Activated effector memory CD4-positive, alpha-beta T cell treated with anti-CD3 and anti-CD28 coated beads, Interleukin-2, amount 50 U/mL, for 16 hours (primary cell): Measurements from ENCODE around the gene DTX4.

Experiments
- DNase-seq: peaks from one replicate; pipeline ENCODE4 v3.0.0-alpha.2; 2020

The DTX4 gene

DNA sequence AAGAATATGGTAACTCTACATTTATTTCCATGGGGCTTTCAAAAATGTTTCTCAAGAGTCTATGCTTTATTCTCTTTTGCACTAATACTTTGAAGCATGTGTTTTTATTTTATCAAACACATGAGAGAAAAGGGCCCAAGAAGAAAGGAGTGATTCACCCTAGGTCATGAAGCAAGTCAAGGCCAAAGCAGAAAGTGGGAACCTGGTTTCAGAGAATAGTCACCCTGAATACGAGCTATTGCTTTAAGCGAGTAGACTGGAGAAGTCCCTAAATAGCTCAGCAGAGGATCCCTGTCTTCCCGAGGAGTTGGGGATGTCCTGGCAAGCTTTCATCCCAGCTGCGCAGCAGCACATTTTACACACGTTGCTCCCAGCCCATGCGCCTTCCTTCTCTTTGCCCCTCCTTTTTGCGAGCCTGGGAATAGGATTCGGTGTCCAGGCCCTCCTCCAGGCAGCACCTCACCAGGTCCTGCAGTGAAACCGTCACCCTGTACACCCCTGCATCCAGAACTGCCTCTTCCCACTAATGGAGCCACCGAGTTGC is 21.7 kb downstream of the DTX4 start:
- no peak for DNase-seq

DNA sequence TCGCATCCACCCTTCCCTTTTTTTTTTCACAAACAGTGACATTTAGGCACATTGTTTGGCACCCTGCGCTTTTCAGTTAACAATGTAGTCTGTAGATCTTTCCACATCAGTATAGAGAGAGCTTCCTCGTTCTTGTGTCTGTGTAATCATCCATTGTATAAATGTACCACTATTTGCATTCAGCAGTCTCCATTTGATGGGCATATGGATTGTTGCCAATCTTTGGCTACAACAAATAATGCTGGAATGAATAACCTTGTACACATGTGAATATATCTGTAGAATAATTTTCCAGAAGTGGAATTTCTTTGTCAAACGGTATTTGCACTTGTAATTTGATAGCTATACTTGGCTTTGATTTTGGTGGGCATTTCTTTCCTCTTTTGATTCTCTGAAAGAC is 23.7 kb downstream of the DTX4 start:
- no peak for DNase-seq

DNA sequence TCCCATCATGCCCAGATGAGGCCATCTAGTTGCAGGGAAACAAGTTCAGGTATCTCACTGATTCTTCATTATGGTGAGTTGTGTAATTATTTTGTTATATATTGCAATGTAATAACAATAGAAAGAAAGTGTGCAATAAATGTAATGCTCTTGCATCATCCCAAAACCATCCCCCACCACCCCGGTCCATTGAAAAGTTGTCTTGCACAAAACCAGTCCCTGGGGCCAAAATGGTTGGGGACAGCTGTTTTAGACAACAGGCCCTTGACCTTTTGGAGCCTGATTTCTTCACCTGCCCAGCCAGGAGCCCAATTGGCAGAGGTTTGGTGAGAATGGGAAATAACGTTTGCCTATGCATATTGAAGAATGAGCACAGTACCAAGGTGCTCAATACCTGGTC is 24.8 kb downstream of the DTX4 start:
- DNase-seq: no peak

DNA sequence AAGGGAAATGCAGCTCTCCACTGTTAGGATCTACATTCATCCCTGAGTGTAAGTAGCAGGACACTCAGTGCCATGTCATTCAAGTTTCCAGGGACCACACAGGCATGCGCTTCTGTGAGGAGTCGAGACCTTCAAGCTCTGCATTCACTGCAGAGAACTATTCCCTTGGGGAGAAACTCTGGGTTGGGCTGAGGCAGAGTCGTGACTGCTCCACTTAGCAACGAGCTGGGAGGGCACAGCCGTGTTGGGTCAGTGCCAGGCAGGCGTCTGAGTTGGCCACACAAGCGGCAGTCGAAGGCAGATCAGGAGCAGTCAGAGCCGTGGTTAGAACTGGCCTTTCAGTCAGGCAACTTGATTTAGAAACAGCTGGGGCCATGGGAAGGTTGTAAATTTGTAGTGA is 26.1 kb downstream of the DTX4 start:
- DNase-seq: no peak

DNA sequence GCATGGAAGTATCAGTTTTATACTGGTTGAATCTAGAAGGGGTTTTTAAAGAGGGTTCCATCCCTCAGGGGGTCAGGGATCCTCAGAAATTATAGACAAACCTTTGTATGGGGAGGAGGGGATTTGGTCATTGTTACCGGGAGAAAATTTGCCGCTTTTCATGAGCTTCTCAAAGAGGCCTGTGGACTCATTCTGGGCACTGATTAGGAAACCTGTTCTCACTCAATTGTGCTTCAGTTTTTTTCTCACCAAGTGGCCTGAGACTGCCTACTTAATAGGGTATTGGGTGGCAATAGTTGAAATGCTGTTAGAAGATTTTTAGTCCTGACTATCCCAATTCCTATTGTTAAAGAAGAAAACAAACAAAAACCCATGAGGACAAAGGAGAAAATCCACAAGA is 26.8 kb downstream of the DTX4 start:
- no peak for DNase-seq

DNA sequence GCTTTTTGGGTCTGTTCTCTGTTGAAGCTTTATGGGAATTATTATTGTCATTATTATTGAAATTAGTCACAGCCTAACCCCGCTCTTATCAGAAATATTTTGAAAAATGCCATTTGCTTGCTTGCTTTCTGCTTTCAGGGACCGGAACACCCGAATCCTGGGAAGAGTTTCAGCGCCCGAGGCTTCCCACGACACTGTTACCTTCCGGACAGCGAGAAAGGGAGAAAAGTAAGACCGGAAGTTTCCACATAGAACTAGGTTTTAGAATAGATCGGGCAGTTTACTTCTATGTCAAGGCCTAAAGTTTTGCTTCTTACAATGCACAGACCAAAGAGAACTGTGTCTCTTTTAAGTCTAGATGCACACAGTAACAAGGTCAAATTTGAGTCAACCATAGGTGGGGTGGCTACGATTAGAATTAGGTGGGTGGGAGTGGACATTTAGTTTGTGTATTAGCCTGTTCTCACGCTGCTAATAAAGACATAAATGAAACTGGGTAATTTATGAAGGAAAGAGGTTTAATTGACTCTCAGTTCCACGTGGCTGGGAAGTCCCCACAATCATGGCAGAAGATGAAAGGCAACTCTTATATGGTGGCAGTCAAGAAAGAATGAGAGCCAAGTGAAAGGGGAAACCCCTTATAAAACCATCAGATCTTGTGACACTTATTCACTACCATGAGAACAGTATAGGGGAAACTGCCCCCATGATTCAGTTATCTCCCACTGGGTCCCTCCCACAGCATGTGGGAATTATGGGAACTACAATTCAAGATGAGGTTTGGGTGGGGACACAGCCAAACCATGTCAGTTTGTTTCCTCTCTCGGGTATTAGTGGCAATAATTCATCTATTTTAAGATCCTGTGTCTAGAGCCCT is 27.9 kb downstream of the DTX4 start:
- DNase-seq: no peak

DNA sequence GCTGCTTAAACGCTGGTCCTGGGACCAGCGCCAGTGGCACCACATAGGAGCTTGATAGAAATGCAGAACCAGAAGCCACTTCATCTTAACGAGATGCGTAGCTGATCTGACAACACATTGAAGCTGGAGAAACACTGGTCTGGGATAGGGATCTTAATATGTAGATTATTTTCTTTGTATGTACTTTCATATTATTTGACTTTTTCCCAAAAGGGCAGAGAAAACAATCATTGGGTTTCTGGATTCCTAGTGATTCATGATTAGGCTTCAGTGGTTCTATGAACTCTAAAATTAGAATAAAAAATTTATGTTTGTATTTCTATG is 28.5 kb downstream of the DTX4 start:
- no peak for DNase-seq

DNA sequence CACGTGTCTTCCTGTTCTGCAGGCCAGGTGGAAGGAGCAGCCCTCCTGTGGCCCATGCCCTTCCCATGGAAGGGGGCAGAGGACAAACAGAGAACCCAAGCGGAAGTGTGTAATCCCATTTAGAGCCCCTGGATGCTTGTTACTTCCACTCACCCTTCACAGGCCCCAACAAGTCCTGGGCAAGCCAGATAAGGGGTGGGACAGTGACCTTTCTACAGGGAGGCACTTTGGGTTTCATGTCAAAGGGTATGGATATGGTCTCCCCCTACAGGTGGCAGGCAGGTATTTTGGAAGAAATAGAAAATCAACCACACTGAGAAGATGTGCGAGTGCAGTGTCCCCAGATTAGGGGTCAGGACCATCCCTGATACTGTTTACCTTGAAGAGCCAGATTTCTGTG is 29.4 kb downstream of the DTX4 start:
- no peak for DNase-seq

DNA sequence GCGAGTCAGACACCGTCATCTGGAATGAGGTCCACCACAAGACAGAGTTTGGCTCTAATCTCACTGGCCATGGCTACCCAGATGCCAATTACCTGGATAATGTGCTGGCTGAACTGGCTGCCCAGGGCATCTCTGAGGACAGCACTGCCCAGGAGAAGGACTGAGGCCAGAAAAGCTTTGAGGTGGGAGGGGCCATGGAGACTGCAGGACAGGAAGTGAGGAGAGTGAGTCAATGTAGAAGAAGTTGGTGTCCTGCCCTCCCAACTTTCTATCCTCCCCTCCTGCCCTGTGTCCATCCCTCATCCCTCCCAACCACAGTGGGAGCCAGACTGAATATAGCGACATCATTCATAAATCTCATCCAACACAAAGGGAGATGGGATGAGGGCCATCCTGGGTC is 32.8 kb downstream of the DTX4 start:
- no peak for DNase-seq

DNA sequence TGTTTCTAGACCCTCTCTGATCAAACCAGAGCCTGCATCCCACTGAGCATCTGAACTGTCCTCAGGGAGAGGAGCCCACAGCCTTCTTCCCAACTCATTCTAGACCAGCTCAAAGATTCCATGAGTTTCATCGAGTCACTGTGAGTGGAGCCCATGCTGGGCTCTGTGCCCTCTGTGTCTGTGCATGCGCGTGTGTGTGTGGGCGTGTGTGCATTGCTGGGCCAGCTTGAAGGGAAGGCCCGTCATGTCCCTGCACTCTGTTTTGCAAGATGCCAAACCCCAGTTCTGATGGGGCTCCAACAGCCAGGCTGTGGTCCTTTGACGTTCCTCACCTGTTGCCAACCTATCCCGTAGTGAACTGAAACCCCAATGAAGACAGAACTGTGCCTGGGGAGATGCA is 33.7 kb downstream of the DTX4 start:
- DNase-seq: no peak

DNA sequence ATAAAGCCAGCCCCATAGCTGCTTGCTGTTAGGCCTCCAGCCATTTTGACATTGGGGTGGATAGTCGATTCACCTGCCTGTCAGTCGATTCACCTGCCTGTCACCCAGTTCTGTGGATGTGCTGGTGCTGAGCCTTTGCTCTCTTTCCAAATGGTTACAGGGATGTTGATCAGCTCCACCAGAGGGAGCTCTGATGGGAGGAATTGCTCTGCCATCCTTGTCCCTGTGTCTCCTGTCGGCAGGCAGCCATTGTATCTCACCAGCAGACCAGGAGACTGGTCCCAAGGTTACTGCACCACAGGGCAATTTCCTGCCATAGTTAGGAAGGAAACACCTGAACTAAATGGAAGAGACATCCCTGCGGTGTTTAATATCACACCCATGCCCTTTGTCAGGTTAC is 34.7 kb downstream of the DTX4 start:
- no peak for DNase-seq

DNA sequence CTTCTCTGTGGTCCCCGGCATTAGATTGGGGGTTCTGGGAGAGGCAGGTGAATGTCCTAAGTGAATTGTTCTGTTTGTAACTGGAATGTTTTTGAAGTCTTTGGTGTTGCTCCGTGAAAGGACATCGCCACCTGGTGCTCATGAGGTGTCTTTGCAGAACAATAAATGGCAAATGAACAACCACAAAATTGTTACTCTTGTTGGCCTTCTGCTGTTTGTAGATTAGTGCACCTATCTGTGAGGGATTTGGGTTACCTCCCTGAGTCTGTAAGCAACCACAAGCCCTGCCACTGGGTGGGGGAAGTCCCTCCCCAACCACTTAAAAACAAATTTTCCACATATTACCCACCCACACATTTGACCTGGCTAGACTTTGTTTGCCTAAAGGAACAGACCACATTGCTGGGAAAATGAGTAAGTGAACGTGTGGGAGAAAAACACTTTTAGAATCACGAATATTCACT is 36.1 kb downstream of the DTX4 start:
- DNase-seq: peak; percentile 78

DNA sequence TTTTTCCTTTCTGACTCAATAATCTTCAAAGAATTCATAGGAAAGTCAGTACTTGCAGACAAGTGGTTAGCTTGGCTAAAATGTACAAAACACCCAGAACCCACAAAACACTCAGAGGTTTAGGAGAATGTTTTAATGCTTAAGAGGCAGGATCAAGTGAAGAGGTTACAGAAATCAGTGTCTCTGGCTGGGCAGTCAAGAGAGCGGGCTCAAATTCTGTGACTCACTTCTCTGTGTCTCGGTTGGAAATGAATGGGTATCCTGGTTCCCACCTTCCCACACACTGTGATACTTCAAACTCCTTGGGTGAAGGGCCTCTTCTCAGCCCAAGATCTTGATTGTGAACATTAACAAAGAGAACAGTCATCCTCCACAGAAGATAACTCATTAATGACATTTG is 37.0 kb downstream of the DTX4 start:
- no peak for DNase-seq

DNA sequence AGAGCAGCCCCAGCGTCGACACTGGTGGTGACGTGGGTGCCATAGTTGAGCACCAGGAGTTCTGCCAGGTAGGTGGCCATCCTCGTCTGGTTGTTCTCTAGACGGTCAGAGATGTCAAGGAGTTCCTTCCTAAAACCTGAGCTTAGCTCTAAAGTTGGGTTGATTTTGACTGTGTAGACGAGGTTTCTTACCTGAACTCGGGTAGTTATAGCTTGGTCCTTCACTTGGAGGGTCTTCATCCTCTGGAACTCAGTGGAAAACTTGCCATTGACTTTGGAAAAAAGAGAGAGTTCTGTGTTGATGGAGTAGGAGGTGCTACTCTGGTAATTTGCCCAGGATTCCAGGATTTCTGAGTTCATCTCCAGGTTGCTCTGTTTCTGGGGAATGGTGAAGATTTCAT is 40.3 kb downstream of the DTX4 start:
- DNase-seq: no peak

DNA sequence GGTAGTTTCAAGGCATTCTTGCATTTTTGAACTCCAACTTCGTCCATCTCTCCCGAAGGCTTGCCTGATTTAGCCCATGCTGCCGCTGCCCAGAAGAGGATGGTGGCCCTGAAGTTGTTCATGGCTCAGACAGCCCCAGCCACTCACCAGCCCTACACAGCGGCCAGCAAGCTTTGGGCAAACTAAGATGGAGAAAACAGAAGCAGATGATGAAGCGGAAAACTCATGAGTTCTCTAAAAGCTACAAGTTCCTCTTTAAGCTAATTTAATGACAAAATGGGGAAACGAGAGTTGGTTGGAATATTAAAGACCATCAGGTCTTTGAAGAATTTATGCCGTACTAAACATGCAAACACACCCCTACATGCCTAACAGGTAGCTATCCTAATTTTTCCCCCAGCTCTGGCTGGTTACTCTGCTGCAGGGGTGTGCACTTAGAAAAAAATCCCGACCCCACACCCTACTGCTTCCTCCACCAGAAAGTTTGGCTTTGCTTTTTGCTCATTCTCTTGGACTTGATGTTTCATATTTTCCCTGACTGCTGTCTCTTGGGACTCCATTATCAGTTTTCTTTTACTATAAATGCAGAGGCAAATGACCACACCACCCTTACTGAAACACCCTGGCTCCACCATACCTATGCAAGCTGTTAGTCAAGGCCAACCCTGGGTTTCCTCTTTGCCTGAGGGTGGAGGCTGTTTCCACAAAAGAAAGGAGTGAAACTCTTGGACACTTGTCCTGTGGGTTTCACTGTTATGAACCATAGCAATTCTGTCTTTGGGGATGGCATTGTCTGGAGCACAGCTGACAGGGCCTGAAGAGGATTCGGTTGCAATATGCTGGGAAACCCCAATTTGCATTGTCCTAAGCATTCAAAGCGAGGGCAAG is 41.1 kb downstream of the DTX4 start, which contains the start of gene MPEG1:
Gene MPEG1, minus strand, starts transcription at position 184 of the 888 bp plus-strand sequence. Its CDS starts 62 bp downstream, at position 122.
- DNase-seq: no peak

DNA sequence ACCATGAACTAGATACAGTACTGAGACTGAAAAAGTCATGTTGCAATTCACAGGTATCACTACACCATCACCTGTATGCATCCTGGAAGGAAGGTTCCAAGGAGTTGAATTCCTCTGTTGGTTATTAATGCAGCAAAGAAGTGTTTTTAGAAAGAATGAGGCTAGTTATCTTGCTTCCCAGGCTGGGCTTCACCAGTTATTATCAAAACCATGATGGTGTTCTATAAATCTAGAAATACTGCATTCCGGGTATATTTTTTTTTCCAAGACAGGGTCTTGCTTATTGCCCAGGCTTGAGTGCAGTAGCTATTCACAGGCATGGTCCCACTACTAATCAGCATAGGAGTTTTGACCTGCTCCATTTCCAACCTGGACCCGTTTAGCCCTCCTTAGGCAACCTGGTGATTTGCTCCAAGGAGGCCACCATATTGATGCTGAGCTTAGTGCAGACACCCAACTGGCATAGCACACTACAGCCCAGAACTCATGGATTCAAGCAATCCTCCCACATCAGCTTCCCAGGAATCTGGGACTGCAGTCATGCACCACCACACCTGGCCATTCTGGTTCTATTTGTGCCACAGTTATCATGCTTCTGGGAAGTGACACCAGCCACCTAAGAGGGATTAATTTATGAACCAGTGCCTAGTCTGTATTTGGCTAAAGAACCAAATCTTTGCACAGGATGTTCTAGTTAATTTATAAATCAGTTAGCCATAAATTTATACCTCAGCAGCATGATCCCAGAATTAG is 42.4 kb downstream of the DTX4 start:
- no peak for DNase-seq

DNA sequence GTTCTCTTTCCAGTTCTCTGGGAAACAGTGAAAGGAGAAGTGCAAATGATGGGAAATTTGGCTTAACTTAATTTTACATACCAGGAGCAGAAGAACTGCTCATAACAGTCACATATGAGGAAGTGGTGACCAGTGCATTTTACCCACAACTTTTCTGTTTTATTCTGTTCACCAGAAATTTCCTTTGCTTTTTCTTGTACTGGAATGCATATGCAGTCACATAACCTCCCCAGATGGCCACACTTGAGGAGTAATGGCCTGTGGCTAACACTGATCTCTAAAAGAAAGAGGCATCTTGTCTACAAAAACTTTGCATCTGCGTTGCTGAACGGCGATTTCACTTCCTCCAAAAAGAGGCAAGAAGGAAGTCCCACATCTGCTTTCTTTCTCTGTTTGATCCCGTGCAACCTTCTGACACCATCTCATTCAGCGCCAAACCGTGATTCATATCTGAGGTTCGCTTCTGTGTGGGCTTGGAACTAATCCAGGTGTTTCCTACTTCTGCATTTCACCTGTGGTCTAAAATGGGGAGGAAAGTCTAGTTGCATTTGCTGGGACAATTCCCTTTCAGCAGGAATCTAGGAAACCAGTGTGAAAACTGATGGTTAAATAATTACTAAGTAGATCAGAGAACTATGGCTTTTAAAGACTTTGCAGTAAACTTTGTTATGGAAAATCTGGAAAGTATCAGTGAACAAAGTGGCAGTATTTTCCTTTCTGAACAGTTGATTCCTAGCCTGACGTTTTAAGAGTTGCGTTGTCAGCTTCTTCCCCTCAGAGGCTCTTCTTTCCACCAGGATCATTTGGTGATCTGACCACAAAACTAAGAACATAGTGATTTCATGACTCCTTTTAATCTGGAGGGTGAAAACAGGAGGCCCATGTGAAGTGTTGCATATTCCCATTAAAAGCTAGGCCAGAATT is 45.0 kb downstream of the DTX4 start:
- no peak for DNase-seq

DNA sequence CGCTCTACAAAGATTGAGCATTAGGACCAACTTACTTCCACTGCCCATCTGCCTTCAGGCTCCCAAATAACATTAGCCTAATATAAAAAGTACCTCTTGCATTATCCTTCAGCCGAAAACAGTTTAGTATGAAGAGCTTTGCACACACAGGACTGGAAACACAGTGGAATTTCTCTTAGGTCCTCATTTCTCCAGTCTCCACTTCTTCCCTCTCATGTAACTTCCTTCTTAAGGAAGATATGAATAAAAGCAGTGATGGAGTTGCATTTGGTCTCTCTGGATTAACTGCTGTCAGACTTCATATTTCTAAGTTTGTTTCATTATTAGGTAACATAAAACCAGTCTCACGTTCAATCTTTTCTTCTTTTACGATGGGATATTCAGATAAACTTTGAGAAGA is 46.4 kb downstream of the DTX4 start:
- DNase-seq: no peak

DNA sequence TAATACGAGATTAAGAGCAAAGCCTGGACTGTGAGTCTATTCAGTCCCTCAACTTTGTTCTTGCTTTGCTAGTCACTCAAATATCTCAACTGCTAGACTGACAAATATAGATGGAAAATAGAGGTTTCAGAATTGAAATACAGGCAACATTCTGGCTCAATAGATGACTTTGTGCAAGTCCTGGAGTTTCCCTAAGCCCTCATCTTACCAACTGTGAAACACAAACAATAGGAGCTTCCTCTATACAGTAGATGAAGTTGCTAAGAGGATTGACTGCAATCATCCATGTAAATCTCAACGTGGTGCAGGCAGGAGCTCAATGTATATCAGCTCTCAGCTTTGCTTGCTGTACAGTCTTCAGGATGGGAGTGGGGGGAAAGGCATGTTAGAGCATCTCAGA is 47.0 kb downstream of the DTX4 start:
- no peak for DNase-seq

DNA sequence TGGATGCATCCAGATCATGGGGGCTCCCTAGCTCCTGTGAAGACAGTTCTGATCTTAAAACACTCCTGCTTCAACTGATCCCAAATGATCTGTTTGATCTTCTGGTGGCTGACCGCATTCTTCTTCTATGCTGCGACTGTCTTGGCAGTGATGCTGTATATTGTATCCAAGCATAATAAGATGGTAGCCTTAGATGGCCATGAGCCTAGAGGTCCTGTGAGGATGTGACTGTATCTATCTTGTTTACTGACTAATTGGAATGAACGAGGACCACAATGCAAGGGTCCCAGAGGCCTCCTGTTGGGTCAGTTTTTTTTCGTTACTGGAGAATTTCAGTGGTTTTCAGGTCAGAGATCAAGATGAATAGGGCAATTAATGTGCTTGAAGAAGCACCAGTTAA is 47.9 kb downstream of the DTX4 start:
- DNase-seq: no peak

DNA sequence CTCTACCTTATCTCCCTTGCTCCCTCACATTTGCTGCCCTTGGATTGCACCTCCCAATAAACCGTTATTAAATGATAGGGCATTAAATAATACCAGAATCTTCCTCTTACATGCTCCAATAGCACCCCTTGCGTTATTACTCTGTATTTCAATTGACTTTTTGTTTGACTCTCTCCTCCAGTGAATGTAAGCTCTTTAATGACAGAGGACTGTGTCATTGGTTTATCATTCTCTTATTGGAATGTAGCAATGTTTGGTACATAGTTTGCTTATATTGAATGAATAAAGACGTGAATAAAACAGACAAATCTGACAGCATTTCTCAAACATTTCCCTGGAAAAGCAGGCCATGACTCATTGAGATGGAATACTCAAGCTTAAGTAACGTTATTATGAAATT is 49.5 kb downstream of the DTX4 start:
- DNase-seq: no peak
